GM21528 (cell line): ENCODE results near the gene RBM41.

Experiments
- ATAC-seq: cut with Tn5 transposase; IDR thresholded peaks from one replicate; pipeline ENCODE4 v1.9.1; 2021; ENCODE audit warnings: mild to moderate bottlenecking, moderate library complexity; ENCODE audit not compliant: unreplicated experiment, low FRiP score

Gene RBM41

GRCh38 chrX:107047622-107048021, 71.0 kb downstream of the RBM41 start:
- ATAC-seq, result no peak

- no peak for ATAC-seq
Observed at GRCh38 chrX:107029752-107030151, 88.9 kb downstream of the RBM41 start.

GRCh38 chrX:107025545-107025944, 93.1 kb downstream of the RBM41 start:
- no peak for ATAC-seq

GRCh38 chrX:107014936-107015335, 103.7 kb downstream of the RBM41 start:
- no peak for ATAC-seq
